ENCODE measurements around the gene IRF8.

Gene IRF8

GRCh38 chr16:85913688-85914422 lies 14.9 kb downstream of the IRF8 start:
- no peak overlapping the region for H3K4me3 ChIP-seq (replicated peaks in 1 of 2; ENCODE audit: low read depth in 2 of 2, low read length in 2 of 2)
- TF ChIP-seq, protein P1, sequence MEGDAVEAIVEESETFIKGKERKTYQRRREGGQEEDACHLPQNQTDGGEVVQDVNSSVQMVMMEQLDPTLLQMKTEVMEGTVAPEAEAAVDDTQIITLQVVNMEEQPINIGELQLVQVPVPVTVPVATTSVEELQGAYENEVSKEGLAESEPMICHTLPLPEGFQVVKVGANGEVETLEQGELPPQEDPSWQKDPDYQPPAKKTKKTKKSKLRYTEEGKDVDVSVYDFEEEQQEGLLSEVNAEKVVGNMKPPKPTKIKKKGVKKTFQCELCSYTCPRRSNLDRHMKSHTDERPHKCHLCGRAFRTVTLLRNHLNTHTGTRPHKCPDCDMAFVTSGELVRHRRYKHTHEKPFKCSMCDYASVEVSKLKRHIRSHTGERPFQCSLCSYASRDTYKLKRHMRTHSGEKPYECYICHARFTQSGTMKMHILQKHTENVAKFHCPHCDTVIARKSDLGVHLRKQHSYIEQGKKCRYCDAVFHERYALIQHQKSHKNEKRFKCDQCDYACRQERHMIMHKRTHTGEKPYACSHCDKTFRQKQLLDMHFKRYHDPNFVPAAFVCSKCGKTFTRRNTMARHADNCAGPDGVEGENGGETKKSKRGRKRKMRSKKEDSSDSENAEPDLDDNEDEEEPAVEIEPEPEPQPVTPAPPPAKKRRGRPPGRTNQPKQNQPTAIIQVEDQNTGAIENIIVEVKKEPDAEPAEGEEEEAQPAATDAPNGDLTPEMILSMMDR (IDR thresholded peaks at IDR 0.05; ENCODE audit: low read depth, low read length) = no peak
- DNase-seq (ENCODE audit: low read depth in 2 of 2) = no peak

DNA sequence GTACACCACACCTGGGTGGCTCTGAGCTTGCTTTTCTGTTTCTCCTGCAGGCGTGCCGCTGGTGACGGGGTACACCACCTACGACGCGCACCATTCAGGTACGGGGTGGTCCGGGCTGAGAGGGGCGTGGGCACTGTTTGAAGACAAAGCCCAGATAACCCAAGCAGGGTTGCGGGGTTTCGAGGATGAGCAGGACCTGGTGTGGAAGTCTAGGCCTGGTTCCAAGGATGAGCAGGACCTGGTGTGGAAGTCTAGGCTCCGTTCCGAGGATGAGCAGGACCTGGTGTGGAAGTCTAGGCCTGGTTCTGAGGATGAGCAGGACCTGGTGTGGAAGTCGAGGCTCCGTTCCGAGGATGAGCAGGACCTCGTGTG lies 15.4 kb downstream of the IRF8 start:
- no peak overlapping the region for H3K4me3 ChIP-seq (replicated peaks in 1 of 2; ENCODE audit: low read depth in 2 of 2, low read length in 2 of 2)
- TF ChIP-seq, protein P1 (IDR thresholded peaks at IDR 0.05; ENCODE audit: low read depth, low read length) = no peak
- DNase-seq (ENCODE audit: low read depth in 2 of 2) = no peak

DNA sequence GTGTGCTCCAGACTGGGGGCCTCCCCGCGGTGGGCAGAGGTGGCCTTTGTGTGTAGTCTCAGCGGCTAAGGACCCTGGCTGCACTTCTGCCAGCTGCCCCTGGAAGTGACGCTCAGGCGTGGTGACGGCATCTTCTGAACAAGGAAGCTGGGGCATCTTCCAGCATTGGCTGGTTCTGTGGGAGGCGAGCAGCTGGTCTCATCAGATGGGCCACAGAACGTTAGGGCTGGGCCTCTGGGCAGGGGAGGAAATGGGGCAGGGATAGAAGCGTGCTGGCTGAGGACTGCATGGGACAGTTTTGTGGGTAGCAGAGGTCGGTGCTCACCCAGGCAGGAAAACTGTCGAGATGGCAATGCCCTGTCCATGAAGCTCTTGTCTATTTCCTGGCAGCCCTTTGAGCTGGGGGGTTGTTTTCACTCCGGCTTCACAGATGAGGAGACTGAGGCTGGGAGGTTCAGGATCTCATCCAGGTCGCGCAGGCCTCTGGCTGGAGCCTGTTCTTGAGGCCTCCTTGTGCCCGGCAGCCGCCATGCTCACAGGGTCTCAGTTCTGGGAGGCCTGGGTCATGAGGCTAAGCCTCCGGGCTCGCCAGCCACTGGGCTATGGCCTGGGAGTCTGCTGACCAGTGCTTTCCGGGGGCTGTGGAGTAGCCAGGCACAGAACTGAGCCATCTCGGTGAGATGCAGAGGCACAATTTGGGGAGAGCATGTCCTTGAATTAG lies 16.3 kb downstream of the IRF8 start:
- H3K4me3 ChIP-seq (replicated peaks in 1 of 2; ENCODE audit: low read depth in 2 of 2, low read length in 2 of 2) = no peak overlapping the region
- DNase-seq (ENCODE audit: low read depth in 2 of 2) = no peak
- TF ChIP-seq, protein P1 (IDR thresholded peaks at IDR 0.05; ENCODE audit: low read depth, low read length) = no peak

DNA sequence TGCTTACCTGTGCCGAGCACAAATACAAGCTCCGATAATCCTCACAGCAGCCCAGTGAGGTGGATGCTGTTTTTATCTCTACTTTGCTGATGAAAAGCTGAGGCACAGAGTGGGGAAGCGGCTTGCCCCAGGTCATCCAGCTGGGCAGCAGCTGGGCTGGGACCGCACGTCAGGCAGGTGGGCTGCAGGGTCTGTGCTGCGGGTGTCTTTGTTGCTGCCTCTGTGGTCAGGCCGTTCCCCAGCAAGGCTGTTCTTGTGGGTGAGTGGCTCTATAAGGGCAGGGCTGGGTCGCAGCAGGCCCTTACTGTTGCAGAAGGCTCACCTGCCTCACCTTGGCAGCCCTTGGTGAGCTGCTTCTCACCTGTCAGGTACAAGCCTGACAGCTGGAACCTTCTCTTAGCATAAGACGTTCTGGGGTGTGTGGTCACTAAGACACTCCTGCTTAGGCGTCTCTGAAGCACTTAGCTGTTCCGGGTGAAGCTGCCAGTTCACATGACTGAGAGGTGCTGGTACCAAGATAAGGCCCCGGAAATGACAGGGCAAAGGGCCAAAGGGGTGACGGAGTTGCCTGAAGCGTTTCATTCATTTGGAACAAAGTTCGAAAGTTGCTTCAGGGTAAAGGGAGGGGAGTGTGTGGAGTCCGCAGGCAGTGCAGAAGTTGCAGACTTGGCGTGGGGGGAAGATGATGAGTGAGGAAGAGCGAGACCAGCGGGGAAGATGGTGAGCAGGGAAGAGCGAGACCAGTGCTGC lies 17.4 kb downstream of the IRF8 start:
- TF ChIP-seq, protein P1 (IDR thresholded peaks at IDR 0.05; ENCODE audit: low read depth, low read length) = no peak
- peak; percentile 17 to 87 for DNase-seq (ENCODE audit: low read depth in 2 of 2)
- H3K4me3 ChIP-seq (replicated peaks in 1 of 2; ENCODE audit: low read depth in 2 of 2, low read length in 2 of 2) = no peak overlapping the region

- TF ChIP-seq, protein P1 (IDR thresholded peaks at IDR 0.05; ENCODE audit: low read depth, low read length) = peak; percentile 5
Observed at GRCh38 chr16:85917012-85917411, 18.1 kb downstream of the IRF8 start.

DNA sequence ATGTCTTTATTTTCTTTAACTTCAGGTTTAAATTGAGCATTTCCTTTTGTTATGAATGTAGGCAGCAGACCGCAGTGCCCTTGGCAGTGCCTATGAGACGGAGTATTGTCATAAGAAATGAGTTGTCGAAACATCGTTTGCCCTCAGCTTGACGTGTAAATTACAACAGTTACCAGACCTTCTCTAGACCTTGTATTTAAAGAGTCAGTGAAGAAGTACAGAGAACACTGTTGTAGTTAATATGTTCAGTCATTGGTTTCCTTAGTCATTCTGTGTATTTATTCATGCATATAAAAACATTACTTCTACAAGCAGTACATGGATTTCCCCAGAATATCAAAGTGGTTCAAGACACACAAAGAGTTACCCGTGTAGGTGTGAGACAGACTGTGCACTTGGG lies 19.0 kb downstream of the IRF8 start:
- TF ChIP-seq, protein P1 (IDR thresholded peaks at IDR 0.05; ENCODE audit: low read depth, low read length) = no peak
- H3K4me3 ChIP-seq (replicated peaks in 1 of 2; ENCODE audit: low read depth in 2 of 2, low read length in 2 of 2) = no peak overlapping the region
- DNase-seq (ENCODE audit: low read depth in 2 of 2) = no peak

More at GRCh38 chr16:85917012-85917411, 18.1 kb downstream of the IRF8 start:
- no peak for DNase-seq (ENCODE audit: low read depth in 2 of 2)
- no peak overlapping the region for H3K4me3 ChIP-seq (replicated peaks in 1 of 2; ENCODE audit: low read depth in 2 of 2, low read length in 2 of 2)

Data from cardiac fibroblast (primary cell).